Loucy (cell line): ENCODE measurements around the gene USP11.

Source experiments
- H2AFZ ChIP-seq: fragments of 200-600 bp; sonication (generic); 2 replicates; pipeline ENCODE4 v1.6.0; 2016; ENCODE audit warnings: antibody characterized with exemption, mild to moderate bottlenecking, low read length, moderate library complexity
- H3F3A ChIP-seq: fragments of 200-600 bp; 2 replicates; pipeline ENCODE4 v1.6.0; 2016; ENCODE audit warnings: antibody characterized with exemption, low read depth, mild to moderate bottlenecking
- H3K27me3 ChIP-seq: fragments of 200-600 bp; sonication (generic); 2 replicates; pipeline ENCODE4 v1.6.1; 2014; ENCODE audit warnings: low read length, mild to moderate bottlenecking; ENCODE audit not compliant: insufficient read depth, poor library complexity, severe bottlenecking
- H3K36me3 ChIP-seq: fragments of 200-600 bp; sonication (generic); 2 replicates; pipeline ENCODE4 v1.6.1; 2016; ENCODE audit warnings: low read length; ENCODE audit not compliant: insufficient read depth
- H3K4me1 ChIP-seq: fragments of 200-600 bp; sonication (generic); 2 replicates; pipeline ENCODE4 v1.5.1; 2014; ENCODE audit warnings: low read length, mild to moderate bottlenecking; ENCODE audit not compliant: insufficient read depth, poor library complexity, severe bottlenecking
- H3K4me2 ChIP-seq: fragments of 200-600 bp; sonication (generic); 2 replicates; pipeline ENCODE4 v1.6.0; 2014; ENCODE audit warnings: antibody characterized with exemption, low read length, low read depth, mild to moderate bottlenecking; ENCODE audit not compliant: poor library complexity, severe bottlenecking
- H3K4me3 ChIP-seq: fragments of 200-600 bp; sonication (generic); 2 replicates; pipeline ENCODE4 v1.5.1; 2014; ENCODE audit warnings: low read length, mild to moderate bottlenecking, mixed read lengths; ENCODE audit not compliant: poor library complexity, severe bottlenecking
- H3K79me2 ChIP-seq: fragments of 200-600 bp; sonication (generic); 2 replicates; pipeline ENCODE4 v1.6.1; 2014; ENCODE audit warnings: low read length; ENCODE audit not compliant: insufficient read depth
- H3K9ac ChIP-seq: fragments of 200-600 bp; sonication (generic); 2 replicates; pipeline ENCODE4 v1.6.0; 2014; ENCODE audit warnings: mild to moderate bottlenecking, low read depth, low read length, moderate library complexity; ENCODE audit not compliant: poor library complexity, severe bottlenecking
- H3K9me2 ChIP-seq: fragments of 200-600 bp; sonication (generic); replicated peaks from 2 replicates; pipeline ENCODE4 v1.6.1; 2016; ENCODE audit warnings: low read depth, low read length, mixed read lengths
- H3K9me3 ChIP-seq: fragments of 200-600 bp; sonication (generic); 2 replicates; pipeline ENCODE4 v1.6.1; 2014; ENCODE audit warnings: mild to moderate bottlenecking, antibody characterized with exemption, low read length, low read depth; ENCODE audit not compliant: insufficient read depth
- H4K20me1 ChIP-seq: fragments of 200-600 bp; sonication (generic); 2 replicates; pipeline ENCODE4 v1.6.0; 2014; ENCODE audit warnings: antibody characterized with exemption, low read length, mild to moderate bottlenecking; ENCODE audit not compliant: insufficient read depth, poor library complexity, severe bottlenecking
- EZH2phosphoT487 ChIP-seq: fragments of 200-600 bp; IDR thresholded peaks from 2 replicates; pipeline ENCODE4 v1.6.1; 2018; ENCODE audit warnings: antibody characterized with exemption, mild to moderate bottlenecking, moderate library complexity, borderline replicate concordance
- TF ChIP-seq, protein P1 (sequence below): fragments of 200-600 bp; sonication (generic); conservative IDR thresholded peaks from 2 replicates; pipeline ENCODE4 v1.5.1; 2014; ENCODE audit warnings: mild to moderate bottlenecking, antibody characterized with exemption, low read length

The USP11 gene

DNA sequence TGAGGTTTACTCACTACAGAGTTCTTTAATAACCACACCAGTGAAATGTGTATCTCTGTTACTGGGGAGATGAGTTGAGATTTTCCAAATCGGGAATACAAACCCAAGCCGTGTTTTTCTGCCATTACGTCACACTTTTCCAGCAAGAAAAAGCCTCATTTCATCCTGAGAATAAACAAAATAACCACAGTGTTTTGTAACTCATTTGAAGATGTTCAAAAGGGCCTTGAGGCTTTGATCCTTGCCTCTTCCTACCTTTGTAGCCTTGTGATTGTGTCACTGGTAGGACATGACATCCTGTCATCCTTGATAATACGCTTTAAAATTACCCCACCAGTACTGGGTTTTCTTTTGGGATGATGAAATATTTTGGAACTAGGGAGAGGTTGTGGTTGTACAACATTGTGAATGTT lies 2.9 kb downstream of the USP11 start:
- Histone ChIP-seq H3K9me3 (no peaks in the 10 kb centered on the region), H3F3A (no peaks in the 10 kb centered on the region), H3K36me3 (peaks cover 17% of the 10 kb centered on the region; the same call in 1 of the 2 replicates), H2AFZ (no peak overlapping the region), H3K9me2 (no peaks in the 10 kb centered on the region), H4K20me1 (peaks cover 36% of the 10 kb centered on the region), H3K4me2 (peak overlapping the region; percentile 79), H3K27me3 (no peaks in the 10 kb centered on the region), H3K4me3 (peak overlapping the region; percentile 83), H3K4me1 (peaks cover 18% of the 10 kb centered on the region), H3K79me2 (peaks cover 72% of the 10 kb centered on the region), H3K9ac (no peak overlapping the region)
- TF ChIP-seq EZH2phosphoT487 = no peak
- TF ChIP-seq, protein P1, sequence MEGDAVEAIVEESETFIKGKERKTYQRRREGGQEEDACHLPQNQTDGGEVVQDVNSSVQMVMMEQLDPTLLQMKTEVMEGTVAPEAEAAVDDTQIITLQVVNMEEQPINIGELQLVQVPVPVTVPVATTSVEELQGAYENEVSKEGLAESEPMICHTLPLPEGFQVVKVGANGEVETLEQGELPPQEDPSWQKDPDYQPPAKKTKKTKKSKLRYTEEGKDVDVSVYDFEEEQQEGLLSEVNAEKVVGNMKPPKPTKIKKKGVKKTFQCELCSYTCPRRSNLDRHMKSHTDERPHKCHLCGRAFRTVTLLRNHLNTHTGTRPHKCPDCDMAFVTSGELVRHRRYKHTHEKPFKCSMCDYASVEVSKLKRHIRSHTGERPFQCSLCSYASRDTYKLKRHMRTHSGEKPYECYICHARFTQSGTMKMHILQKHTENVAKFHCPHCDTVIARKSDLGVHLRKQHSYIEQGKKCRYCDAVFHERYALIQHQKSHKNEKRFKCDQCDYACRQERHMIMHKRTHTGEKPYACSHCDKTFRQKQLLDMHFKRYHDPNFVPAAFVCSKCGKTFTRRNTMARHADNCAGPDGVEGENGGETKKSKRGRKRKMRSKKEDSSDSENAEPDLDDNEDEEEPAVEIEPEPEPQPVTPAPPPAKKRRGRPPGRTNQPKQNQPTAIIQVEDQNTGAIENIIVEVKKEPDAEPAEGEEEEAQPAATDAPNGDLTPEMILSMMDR = no peak

DNA sequence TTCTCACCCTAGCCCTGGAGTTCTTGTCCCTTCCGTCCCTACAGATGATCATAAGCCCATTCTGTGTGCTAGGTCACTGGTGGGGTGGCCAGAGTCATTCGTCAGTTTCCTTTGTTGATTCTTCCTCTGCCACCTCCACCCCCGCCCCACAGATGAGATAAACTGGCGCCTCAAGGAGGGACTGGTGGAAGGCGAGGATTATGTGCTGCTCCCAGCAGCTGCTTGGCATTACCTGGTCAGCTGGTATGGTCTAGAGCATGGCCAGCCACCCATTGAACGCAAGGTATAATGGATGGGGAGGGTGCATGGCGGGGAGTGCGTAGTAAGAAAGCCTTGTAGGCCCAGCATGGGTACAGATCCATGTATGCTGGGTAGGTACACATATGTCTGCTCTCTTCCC lies 6.4 kb downstream of the USP11 start:
- peaks cover 57% of the 10 kb centered on the region for H3K79me2 ChIP-seq
- no peaks in the 10 kb centered on the region for H3K9me3 ChIP-seq
- no peak overlapping the region for H3K9ac ChIP-seq
- peaks cover 30% of the 10 kb centered on the region for H4K20me1 ChIP-seq
- H3K4me2 ChIP-seq = no peak overlapping the region
- H3K27me3 ChIP-seq = no peaks in the 10 kb centered on the region
- H3K4me1 ChIP-seq = peaks cover 10% of the 10 kb centered on the region
- TF ChIP-seq, protein P1 = no peak
- no peak for TF ChIP-seq EZH2phosphoT487
- H3K36me3 ChIP-seq = peaks cover 44% of the 10 kb centered on the region; the same call in 1 of the 2 replicates
- no peaks in the 10 kb centered on the region for H3F3A ChIP-seq
- H2AFZ ChIP-seq = no peak overlapping the region
- no peak overlapping the region for H3K4me3 ChIP-seq
- no peaks in the 10 kb centered on the region for H3K9me2 ChIP-seq

DNA sequence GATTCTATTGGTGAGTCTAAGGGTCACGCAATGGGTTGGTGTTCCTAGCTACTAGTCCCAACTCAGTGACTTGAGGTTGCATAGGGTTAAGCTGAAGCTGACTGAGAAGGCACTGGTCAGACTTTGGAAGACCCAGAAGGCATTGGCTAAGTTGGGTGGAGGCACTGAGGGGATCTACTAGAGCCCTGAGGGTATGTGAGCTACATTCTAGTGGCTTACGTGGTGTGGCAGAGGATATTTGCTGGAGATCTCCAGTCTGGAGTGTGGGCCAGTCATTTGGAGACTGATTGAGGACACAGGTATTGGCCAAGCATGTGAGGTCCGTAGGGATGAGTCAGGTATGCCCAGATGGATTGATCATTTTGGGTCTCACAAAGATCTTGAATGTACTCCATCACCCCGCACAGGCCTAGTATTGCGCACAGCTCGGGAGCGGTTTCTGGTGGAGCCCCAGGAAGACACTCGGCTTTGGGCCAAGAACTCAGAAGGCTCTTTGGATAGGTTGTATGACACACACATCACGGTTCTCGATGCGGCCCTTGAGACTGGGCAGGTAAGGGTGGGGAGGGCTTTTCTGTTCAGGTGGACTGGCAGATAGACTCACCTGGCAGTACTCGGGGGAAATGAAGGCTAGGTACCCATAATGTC lies 7.2 kb downstream of the USP11 start:
- H3K4me1 ChIP-seq = peaks cover 10% of the 10 kb centered on the region
- no peaks in the 10 kb centered on the region for H3K27me3 ChIP-seq
- no peak overlapping the region for H3K9ac ChIP-seq
- H3K36me3 ChIP-seq = peaks cover 47% of the 10 kb centered on the region; the same call in 1 of the 2 replicates
- H3K9me2 ChIP-seq = no peaks in the 10 kb centered on the region
- no peak for TF ChIP-seq EZH2phosphoT487
- TF ChIP-seq, protein P1 = no peak
- no peak overlapping the region for H2AFZ ChIP-seq
- no peaks in the 10 kb centered on the region for H3K9me3 ChIP-seq
- peaks cover 48% of the 10 kb centered on the region for H3K79me2 ChIP-seq
- H4K20me1 ChIP-seq = peaks cover 23% of the 10 kb centered on the region
- no peak overlapping the region for H3K4me3 ChIP-seq
- H3K4me2 ChIP-seq = no peak overlapping the region
- no peaks in the 10 kb centered on the region for H3F3A ChIP-seq
